NT2/D1 (cell line): Measurements from ENCODE around the gene HNF1A.

Experiments
- DNase-seq: peaks from one replicate; pipeline ENCODE4 v3.0.0-alpha.2; 2011; ENCODE audit warnings: low read depth, low spot score
- H3K27me3 ChIP-seq: 2 replicates; pipeline ENCODE4 v1.6.0; 2011; ENCODE audit warnings: mild to moderate bottlenecking; ENCODE audit not compliant: insufficient read length, insufficient read depth
- H3K36me3 ChIP-seq: 2 replicates; pipeline ENCODE4 v1.6.1; 2011; ENCODE audit warnings: mild to moderate bottlenecking, low read length, mixed read lengths; ENCODE audit not compliant: insufficient read depth, insufficient read length
- H3K4me1 ChIP-seq: 2 replicates; pipeline ENCODE4 v1.5.1; 2011; ENCODE audit not compliant: insufficient read depth, insufficient read length
- H3K4me3 ChIP-seq: 2 replicates; pipeline ENCODE4 v1.5.1; 2011; ENCODE audit warnings: low read depth; ENCODE audit not compliant: insufficient read length
- H3K9ac ChIP-seq: 2 replicates; pipeline ENCODE4 v1.6.0; 2011; ENCODE audit warnings: low read depth; ENCODE audit not compliant: insufficient read length
- H3K9me3 ChIP-seq: 2 replicates; pipeline ENCODE4 v1.5.1; 2011; ENCODE audit warnings: mild to moderate bottlenecking, low read length; ENCODE audit not compliant: insufficient read depth
- SUZ12 ChIP-seq: IDR thresholded peaks from 2 replicates; pipeline ENCODE4 v1.6.1; 2011; ENCODE audit not compliant: insufficient read length, insufficient read depth; ENCODE audit errors: extremely low read depth
- YY1 ChIP-seq: IDR thresholded peaks from 2 replicates; pipeline ENCODE4 v1.6.1; 2011; ENCODE audit not compliant: insufficient read length, insufficient read depth
- ZNF274 ChIP-seq: IDR thresholded peaks from 2 replicates; pipeline ENCODE4 v1.6.1; 2011; ENCODE audit warnings: mild to moderate bottlenecking, low read depth, low read length

The HNF1A gene

DNA sequence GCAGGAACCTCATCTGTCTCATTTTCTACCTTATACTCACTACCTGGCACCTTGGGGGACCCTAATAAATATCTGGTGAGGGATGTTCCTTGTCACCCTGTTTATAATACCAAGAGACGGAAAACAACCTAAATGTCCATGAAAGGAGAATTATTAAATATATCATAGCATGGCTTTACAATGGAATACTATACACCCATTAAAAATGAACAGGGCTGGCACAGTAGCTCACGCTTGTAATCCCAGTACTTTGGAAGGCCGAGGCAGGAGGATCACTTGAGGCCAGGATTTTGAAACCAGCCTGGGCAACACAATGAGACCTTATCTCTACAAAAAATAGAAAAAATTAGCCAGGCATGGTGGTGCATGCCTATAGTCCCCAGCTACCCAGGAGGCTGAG lies 39.8 kb upstream of the HNF1A start:
- H3K4me1 ChIP-seq, result no peaks in the 10 kb centered on the region
- DNase-seq, result no peak
- TF ChIP-seq YY1 (no peak), ZNF274 (no peak), SUZ12 (no peak)

DNA sequence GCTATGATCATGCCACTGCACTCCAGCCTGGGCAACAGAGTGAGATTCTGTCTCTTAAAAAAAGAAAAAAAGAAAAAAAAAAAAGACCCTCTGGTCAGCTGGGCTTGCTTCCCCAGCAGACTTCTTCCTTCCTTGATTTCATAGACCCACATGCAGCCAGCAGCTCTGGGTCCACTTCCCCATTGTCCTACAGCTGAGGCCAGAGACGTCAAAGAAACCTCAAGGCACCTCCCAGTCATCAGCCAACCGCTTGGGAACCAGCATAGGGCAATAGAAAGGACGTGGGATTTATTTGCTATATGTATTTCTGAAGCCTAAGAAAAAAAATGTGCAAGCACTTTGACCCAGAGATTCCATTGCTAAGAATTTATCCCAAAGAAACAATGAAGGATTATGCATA lies 38.8 kb upstream of the HNF1A start:
- Histone ChIP-seq H3K9ac (no peak overlapping the region), H3K4me3 (no peak overlapping the region), H3K9me3 (no peaks in the 10 kb centered on the region), H3K27me3 (no peaks in the 10 kb centered on the region), H3K36me3 (no peaks in the 10 kb centered on the region), H3K4me1 (no peaks in the 10 kb centered on the region)
- DNase-seq, result no peak
- TF ChIP-seq ZNF274 (no peak), SUZ12 (no peak), YY1 (no peak)

More for the DNA sequence above, 39.8 kb upstream of the HNF1A start:
- H3K36me3 ChIP-seq, result no peaks in the 10 kb centered on the region
- no peaks in the 10 kb centered on the region for H3K27me3 ChIP-seq
- no peak overlapping the region for H3K4me3 ChIP-seq
- H3K9ac ChIP-seq, result no peak overlapping the region
- no peaks in the 10 kb centered on the region for H3K9me3 ChIP-seq

DNA sequence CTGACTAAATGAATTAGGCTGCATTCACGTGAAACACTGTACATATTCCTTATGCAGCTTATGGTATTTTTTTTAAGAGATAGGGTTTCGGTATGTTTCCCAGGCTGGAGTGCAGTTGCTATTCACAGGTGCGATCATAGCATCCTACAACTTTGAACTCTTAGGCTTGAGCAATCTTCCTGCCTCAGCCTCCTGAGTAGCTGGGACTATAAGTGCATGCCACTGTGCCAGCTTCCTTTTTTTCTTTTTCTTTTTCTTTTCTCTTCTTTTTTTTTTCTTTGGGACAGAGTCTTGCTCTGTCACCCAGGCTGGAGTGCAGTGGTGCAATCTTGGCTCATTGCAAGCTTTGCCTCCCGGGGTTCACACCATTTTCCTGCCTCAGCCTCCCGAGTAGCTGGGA lies 38.3 kb upstream of the HNF1A start:
- DNase-seq, result no peak
- H3K9ac ChIP-seq, result no peak overlapping the region
- H3K27me3 ChIP-seq, result no peaks in the 10 kb centered on the region
- TF ChIP-seq SUZ12 (no peak), ZNF274 (no peak), YY1 (no peak)
- H3K4me1 ChIP-seq, result no peaks in the 10 kb centered on the region
- no peaks in the 10 kb centered on the region for H3K36me3 ChIP-seq
- no peaks in the 10 kb centered on the region for H3K9me3 ChIP-seq
- no peak overlapping the region for H3K4me3 ChIP-seq

- Histone ChIP-seq H3K4me3 (no peak overlapping the region), H3K27me3 (no peaks in the 10 kb centered on the region), H3K4me1 (no peaks in the 10 kb centered on the region), H3K9me3 (no peaks in the 10 kb centered on the region), H3K9ac (no peak overlapping the region), H3K36me3 (no peaks in the 10 kb centered on the region)
- DNase-seq, result no peak
- TF ChIP-seq ZNF274, result no peak
- no peak for TF ChIP-seq YY1
- TF ChIP-seq SUZ12, result no peak
Observed at GRCh38 chr12:120940799-120941198, 37.5 kb upstream of the HNF1A start.

GRCh38 chr12:120941412-120941811 lies 36.9 kb upstream of the HNF1A start:
- no peak overlapping the region for H3K4me3 ChIP-seq
- no peaks in the 10 kb centered on the region for H3K36me3 ChIP-seq
- H3K4me1 ChIP-seq, result no peaks in the 10 kb centered on the region
- no peak overlapping the region for H3K9ac ChIP-seq
- H3K27me3 ChIP-seq, result no peaks in the 10 kb centered on the region
- no peaks in the 10 kb centered on the region for H3K9me3 ChIP-seq
- DNase-seq, result no peak
- no peak for TF ChIP-seq YY1
- no peak for TF ChIP-seq SUZ12
- TF ChIP-seq ZNF274, result no peak

- Histone ChIP-seq H3K4me1 (no peaks in the 10 kb centered on the region), H3K9ac (no peak overlapping the region), H3K4me3 (no peak overlapping the region), H3K36me3 (no peaks in the 10 kb centered on the region), H3K27me3 (no peaks in the 10 kb centered on the region), H3K9me3 (no peaks in the 10 kb centered on the region)
- DNase-seq, result no peak
- TF ChIP-seq ZNF274 (no peak), YY1 (no peak), SUZ12 (no peak)
Observed at GRCh38 chr12:120941846-120942405, 36.4 kb upstream of the HNF1A start.

DNA sequence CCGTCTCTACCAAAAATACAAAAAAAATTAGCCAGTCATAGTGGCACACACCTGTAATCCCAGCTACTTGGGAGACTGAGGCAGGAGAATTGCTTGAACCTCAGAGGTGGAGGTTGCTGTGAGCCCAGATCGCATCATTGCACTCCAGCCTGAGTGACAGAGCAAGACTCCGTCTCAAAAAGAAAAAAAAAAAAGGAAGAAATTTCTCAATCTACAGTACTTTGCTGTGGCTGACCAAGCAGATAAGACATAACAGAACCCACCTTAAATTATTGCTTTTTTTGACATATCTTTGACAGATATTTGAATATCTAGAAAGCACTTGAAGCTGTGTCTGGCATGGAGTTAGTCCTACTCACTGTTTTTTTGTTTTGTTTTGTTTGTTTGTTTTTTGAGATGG lies 34.9 kb upstream of the HNF1A start:
- no peaks in the 10 kb centered on the region for H3K27me3 ChIP-seq
- H3K4me3 ChIP-seq, result no peak overlapping the region
- no peak overlapping the region for H3K9ac ChIP-seq
- no peaks in the 10 kb centered on the region for H3K9me3 ChIP-seq
- no peaks in the 10 kb centered on the region for H3K4me1 ChIP-seq
- no peaks in the 10 kb centered on the region for H3K36me3 ChIP-seq
- no peak for DNase-seq
- TF ChIP-seq SUZ12 (no peak), YY1 (no peak), ZNF274 (no peak)
